Heart left ventricle (tissue), 16 donors: Measurements from ENCODE around the gene THBS4. TPM values are rescaled to one million over a fixed set of nuclear protein-coding genes. Genes with fewer than 3 reads are reported as not detected.
A peak's percentile ranks its signal among the peaks of the same experiment; 100 is the strongest.

Source experiments
- ATAC-seq, 4 donors: fragments of 200-7000 bp; cut with Tn5 transposase; one replicate each; pipeline ENCODE4 v1.9.1; 2020 to 2022; ENCODE audit warnings: moderate library complexity in 4 of 4, mild to moderate bottlenecking in 3 of 4, moderate number of reproducible peaks in 1 of 4
- DNase-seq, 5 donors: peaks; one replicate each; pipeline ENCODE4 v3.0.0-alpha.2; 2020
- H3K27ac ChIP-seq, 12 donors: fragments of 200-600 bp; sonication (generic) in 4 of 12; one replicate each; pipeline versions ENCODE4 v1.5.0 to v1.8.0; 2016 to 2022; ENCODE audit warnings: mild to moderate bottlenecking in 2 of 12
- H3K27me3 ChIP-seq, 9 donors: fragments of 200-600 bp; sonication (generic) in 2 of 9; one replicate each; pipeline versions ENCODE4 v1.5.1 to v1.8.0; 2016 to 2022; ENCODE audit warnings: mild to moderate bottlenecking in 3 of 9
- H3K36me3 ChIP-seq, 9 donors: fragments of 200-600 bp; sonication (generic) in 2 of 9; one replicate each; pipeline versions ENCODE4 v1.5.0 to v1.8.0; 2018 to 2022; ENCODE audit warnings: mild to moderate bottlenecking in 2 of 9
- H3K4me1 ChIP-seq, 12 donors: fragments of 200-600 bp; sonication (generic) in 4 of 12; one replicate each; pipeline versions ENCODE4 v1.5.0 to v1.8.0; 2016 to 2022; ENCODE audit warnings: mild to moderate bottlenecking in 3 of 12
- H3K4me3 ChIP-seq, 12 donors: fragments of 200-600 bp; sonication (generic) in 4 of 12; one replicate each; pipeline versions ENCODE4 v1.5.0 to v1.8.0; 2017 to 2022; ENCODE audit warnings: mild to moderate bottlenecking in 9 of 12, moderate library complexity in 4 of 12
- H3K9me3 ChIP-seq, 12 donors: fragments of 200-600 bp; sonication (generic) in 4 of 12; one replicate each; pipeline versions ENCODE4 v1.5.0 to v1.8.0; 2016 to 2022; ENCODE audit warnings: mild to moderate bottlenecking in 1 of 12
- CTCF ChIP-seq, 12 donors: fragments of 200-600 bp; sonication (generic) in 4 of 12; IDR thresholded peaks; one replicate each; pipeline versions ENCODE4 v1.5.0 to v1.8.0; 2018 to 2022; ENCODE audit warnings: antibody characterized with exemption in 12 of 12, mild to moderate bottlenecking in 5 of 12
- POLR2A ChIP-seq, 2 donors: fragments of 450-650 bp; IDR thresholded peaks; one replicate each; pipeline ENCODE4 v1.6.1; 2017; ENCODE audit warnings: antibody characterized with exemption in 2 of 2, mild to moderate bottlenecking in 2 of 2, moderate library complexity in 2 of 2
- WGBS, 4 donors: extraction: QIAGEN DNeasy Blood & Tissue Kit in 2 of 4; methylation state at CpG; one replicate each; pipeline versions ENCODE4 v1.1.5 to v1.1.7; 2013 to 2018; 5-methylcytosine and 5-hydroxymethylcytosine counted together
- intact Hi-C, 10 donors: fragments of 100-400 bp; cut with DNase I; formaldehyde crosslinking; loops; one replicate each; pipeline versions ENCODE4 v1.11.1 to v1.14.2; 2022
- polyA plus RNA-seq, 2 donors: library from polyadenylated mRNA; stranded (reverse); fragments of 200-250 nt; gene quantifications; one replicate each; pipeline ENCODE4 v1.2.3, GENCODE V29; 2013
- total RNA-seq, 9 donors: library from RNA; depleted of rRNA in 2 of 9; stranded (reverse); fragments of >200 nt in 2 of 9; fragmentation: NEBNext Ultra II Directional in 3 of 9; extraction: Animal tissue kit (Norgen Biotek cat#: 25700) in 3 of 9; gene quantifications; one replicate each; pipeline versions ENCODE4 v1.1.0 to v1.2.4, GENCODE V29; 2016 to 2023
- donor health status: ischemic (EF 13 %, LVEDD 7.1; RV severe dilation, severe dysfunction).
- donor health status: healthy with polysubstance abuse.
- donor health status: DM: no; HTN: yes; CAD: no.
- donor health status: DM: no; HTN: no; CAD: no.
- donor health status: ischemic (EF 25% LVEDD 6.9; RV normal size, moderate dysfunction).
- donor health status: ischemic (EF 25% LVEDD 5.7; RV mildly dilated, moderate dysfunction).
- donor health status: healthy.
- donor health status: DM: yes; HTN: yes; CAD: no.
- donor health status: ischemic (EF 35%, LVEDD 5.7; RV mildly dilated, moderate dysfunction).
- donor health status: nonischemic (EF 11% LVEDD 7.7; RV severe dilation, severe dysfunction).
- donor health status: DM: yes; HTN: yes; CAD: no.
- donor health status: PGD.
- donor health status: ischemic (EF 29% LVEDD 5.4; RV normal size, mild dysfunction).
- donor health status: nonischemic (EF 23%, LVEDD 6.1; RV moderate dilation, normal function).

THBS4 gene
- total and polyA plus RNA-seq, 11 donors = 38.6 to 266 (median 73.9) TPM

GRCh38 chr5:80114860-80115259 lies 79.7 kb downstream of the THBS4 start:
- ATAC-seq = no peak
- TF ChIP-seq POLR2A (IDR thresholded peaks at IDR 0.05) (no peak), CTCF (IDR thresholded peaks at IDR 0.05) (no peak)
- WGBS, 4 donors = 55 to 72% (median 64%) methylated on average over 3 of the region's 3 CpGs
- H3K4me1 ChIP-seq = peaks cover 0 to 16% (median 3%) of the 10 kb centered on the region in 12 donors
- H3K36me3 ChIP-seq = no peaks in the 10 kb centered on the region
- no peak for DNase-seq
- H3K9me3 ChIP-seq = peaks cover 0 to 6% (median 0%) of the 10 kb centered on the region in 12 donors
- H3K27me3 ChIP-seq = no peaks in the 10 kb centered on the region
- no peak overlapping the region for H3K4me3 ChIP-seq
- no peak overlapping the region for H3K27ac ChIP-seq
- intact Hi-C loops = no loop called here

GRCh38 chr5:80116000-80116399 lies 80.9 kb downstream of the THBS4 start:
- Histone ChIP-seq H3K27me3 (no peaks in the 10 kb centered on the region), H3K4me3 (no peak overlapping the region), H3K36me3 (no peaks in the 10 kb centered on the region), H3K4me1 (peaks cover 0 to 10% (median 0%) of the 10 kb centered on the region in 12 donors), H3K27ac (no peak overlapping the region), H3K9me3 (peaks cover 0 to 6% (median 0%) of the 10 kb centered on the region in 12 donors)
- WGBS, 4 donors = 57 to 72% (median 68%) methylated on average over 4 of the region's 4 CpGs
- no peak for TF ChIP-seq POLR2A (IDR thresholded peaks at IDR 0.05)
- TF ChIP-seq CTCF (IDR thresholded peaks at IDR 0.05) = no peak
- intact Hi-C loops = no loop called here
- ATAC-seq (no peak), DNase-seq (no peak)

- peak; percentile 18 to 49 (median 32) for ATAC-seq
- intact Hi-C loops = no loop called here
- DNase-seq = no peak
- Histone ChIP-seq H3K4me1 (peaks cover 0 to 10% (median 0%) of the 10 kb centered on the region in 12 donors), H3K9me3 (peaks cover 0 to 6% (median 0%) of the 10 kb centered on the region in 12 donors), H3K36me3 (no peaks in the 10 kb centered on the region), H3K27me3 (no peaks in the 10 kb centered on the region), H3K4me3 (no peak overlapping the region), H3K27ac (no peak overlapping the region)
- 57 to 64% (median 60%) methylated on average over 4 of the region's 4 CpGs for WGBS, 4 donors
- no peak for TF ChIP-seq CTCF (IDR thresholded peaks at IDR 0.05)
- no peak for TF ChIP-seq POLR2A (IDR thresholded peaks at IDR 0.05)
Measured at GRCh38 chr5:80116465-80116864, 81.3 kb downstream of the THBS4 start.

- TF ChIP-seq POLR2A (IDR thresholded peaks at IDR 0.05) (no peak), CTCF (IDR thresholded peaks at IDR 0.05) (no peak)
- no peak overlapping the region for H3K4me3 ChIP-seq
- no peak overlapping the region for H3K27ac ChIP-seq
- H3K9me3 ChIP-seq = peaks cover 0 to 6% (median 0%) of the 10 kb centered on the region in 12 donors
- H3K27me3 ChIP-seq = no peaks in the 10 kb centered on the region
- ATAC-seq (no peak), DNase-seq (no peak)
- intact Hi-C loops = no loop called here
- H3K4me1 ChIP-seq = peaks cover 0 to 10% (median 0%) of the 10 kb centered on the region in 12 donors
- no peaks in the 10 kb centered on the region for H3K36me3 ChIP-seq
Measured at GRCh38 chr5:80117446-80117845, 82.3 kb downstream of the THBS4 start.
